HepG2 (cell line): ENCODE measurements around the gene FXYD6. TPM values are rescaled to one million over a fixed set of nuclear protein-coding genes. Genes with fewer than 3 reads are reported as not detected.

ENCODE experiments used
- CEBPG ChIP-seq: IDR thresholded peaks from 2 replicates; pipeline ENCODE4 v1.6.1; 2016
- FOXK1 ChIP-seq: sonication (generic); formaldehyde crosslinking; IDR thresholded peaks from 2 replicates; pipeline ENCODE4 v1.4.0; 2020; ENCODE audit warnings: low read depth, missing genetic modification reagents, borderline replicate concordance
- FOXM1 ChIP-seq: sonication (generic); formaldehyde crosslinking; IDR thresholded peaks from 2 replicates; pipeline ENCODE4 v1.5.0; 2020; ENCODE audit warnings: missing genetic modification reagents
- KDM1A ChIP-seq: IDR thresholded peaks from 2 replicates; pipeline ENCODE4 v1.6.1; 2016; ENCODE audit warnings: missing compliant biosample characterization
- KLF13 ChIP-seq: sonication (generic); formaldehyde crosslinking; IDR thresholded peaks from 2 replicates; pipeline ENCODE4 v1.4.0; 2020; ENCODE audit warnings: mild to moderate bottlenecking, missing genetic modification reagents
- MXI1 ChIP-seq: IDR thresholded peaks from 3 replicates; pipeline ENCODE4 v1.6.1; 2012; ENCODE audit warnings: low read depth, low read length, inconsistent platforms, borderline replicate concordance
- PTBP1 ChIP-seq: fragments of 200-400 bp; formaldehyde crosslinking; IDR thresholded peaks from 2 replicates; pipeline ENCODE4 v1.6.1; 2018; ENCODE audit warnings: low read length, low read depth; ENCODE audit not compliant: poor library complexity, severe bottlenecking
- RARG ChIP-seq: sonication (generic); formaldehyde crosslinking; IDR thresholded peaks from 2 replicates; pipeline ENCODE4 v1.4.0; 2020; ENCODE audit warnings: low read depth, mild to moderate bottlenecking, missing genetic modification reagents
- RBM22 ChIP-seq: fragments of 200-400 bp; formaldehyde crosslinking; optimal IDR thresholded peaks from 2 replicates; pipeline ENCODE3; 2017; ENCODE audit warnings: mild to moderate bottlenecking, low read length, moderate library complexity
- RBM39 ChIP-seq: fragments of 200-400 bp; formaldehyde crosslinking; IDR thresholded peaks from one replicate; pipeline ENCODE4 v1.6.1; 2018; ENCODE audit warnings: antibody characterized with exemption, mild to moderate bottlenecking, low read depth, low read length; ENCODE audit not compliant: poor library complexity, severe bottlenecking
- ZBTB8A ChIP-seq: sonication (generic); formaldehyde crosslinking; IDR thresholded peaks from 2 replicates; pipeline ENCODE4 v1.4.0; 2020; ENCODE audit warnings: mild to moderate bottlenecking, low read depth, missing genetic modification reagents, borderline replicate concordance
- ZFY ChIP-seq: sonication (generic); formaldehyde crosslinking; IDR thresholded peaks from 2 replicates; pipeline ENCODE4 v1.4.0; 2020; ENCODE audit warnings: missing genetic modification reagents
- ZMYM2 ChIP-seq: sonication (generic); formaldehyde crosslinking; IDR thresholded peaks from 2 replicates; pipeline ENCODE4 v1.8.0; 2022; ENCODE audit warnings: mild to moderate bottlenecking, missing genetic modification reagents
- ZNF12 ChIP-seq: sonication (generic); formaldehyde crosslinking; IDR thresholded peaks from 2 replicates; pipeline ENCODE4 v1.5.0; 2020; ENCODE audit warnings: missing genetic modification reagents
- ZNF616 ChIP-seq: sonication (generic); formaldehyde crosslinking; IDR thresholded peaks from 2 replicates; pipeline ENCODE4 v1.5.0; 2020; ENCODE audit warnings: low read depth, mild to moderate bottlenecking, missing genetic modification reagents
- ZNF709 ChIP-seq: sonication (generic); formaldehyde crosslinking; IDR thresholded peaks from 2 replicates; pipeline ENCODE4 v1.5.0; 2020; ENCODE audit warnings: mild to moderate bottlenecking, missing genetic modification reagents
- polyA plus RNA-seq, 8 experiments: library from polyadenylated mRNA; depleted of rRNA in 3 of 8; stranded (reverse) in 7 of 8; unstranded in 1 of 8; fragments of >200 nt; fragmentation: Illumina TruSeq in 4 of 8; extraction: Trizol in 4 of 8; gene quantifications; 2 replicates each; pipeline versions ENCODE4 v1.2.1 to v1.2.3, GENCODE V29; 2011 to 2016; ENCODE audit warnings: low read depth in 4 of 8, missing spikeins in 1 of 8, mixed read lengths in 1 of 8; ENCODE audit not compliant: insufficient read depth in 1 of 8
- total RNA-seq, 5 experiments: library from RNA; depleted of rRNA; stranded (reverse); fragments of >200 nt; fragmentation: Illumina TruSeq; extraction: Trizol; gene quantifications; 2 replicates each; pipeline ENCODE4 v1.2.3, GENCODE V29; 2016; ENCODE audit warnings: low read depth in 1 of 5
- TF ChIP-seq, protein P1 (sequence below): sonication (generic); formaldehyde crosslinking; IDR thresholded peaks from 2 replicates; pipeline ENCODE4 v1.5.0; 2020; ENCODE audit warnings: mild to moderate bottlenecking, missing genetic modification reagents, borderline replicate concordance
- TF ChIP-seq, protein P2 (sequence below): sonication (generic); formaldehyde crosslinking; IDR thresholded peaks from 2 replicates; pipeline ENCODE4 v1.8.0; 2022; ENCODE audit warnings: mild to moderate bottlenecking, missing genetic modification reagents, borderline replicate concordance
- TF ChIP-seq, protein P3 (sequence below): sonication (generic); formaldehyde crosslinking; IDR thresholded peaks from 2 replicates; pipeline ENCODE4 v1.5.0; 2020; ENCODE audit warnings: mild to moderate bottlenecking, missing genetic modification reagents, moderate library complexity
- TF ChIP-seq, protein P4 (sequence below): sonication (generic); formaldehyde crosslinking; IDR thresholded peaks from 2 replicates; pipeline ENCODE4 v1.8.0; 2022; ENCODE audit warnings: missing genetic modification reagents, mild to moderate bottlenecking, moderate library complexity, borderline replicate concordance

Gene FXYD6
- total and polyA plus RNA-seq, 2 of the 13 experiments (the other 11 are each of a cell fraction or from before 2014, with no cell fraction given) = not detected

DNA sequence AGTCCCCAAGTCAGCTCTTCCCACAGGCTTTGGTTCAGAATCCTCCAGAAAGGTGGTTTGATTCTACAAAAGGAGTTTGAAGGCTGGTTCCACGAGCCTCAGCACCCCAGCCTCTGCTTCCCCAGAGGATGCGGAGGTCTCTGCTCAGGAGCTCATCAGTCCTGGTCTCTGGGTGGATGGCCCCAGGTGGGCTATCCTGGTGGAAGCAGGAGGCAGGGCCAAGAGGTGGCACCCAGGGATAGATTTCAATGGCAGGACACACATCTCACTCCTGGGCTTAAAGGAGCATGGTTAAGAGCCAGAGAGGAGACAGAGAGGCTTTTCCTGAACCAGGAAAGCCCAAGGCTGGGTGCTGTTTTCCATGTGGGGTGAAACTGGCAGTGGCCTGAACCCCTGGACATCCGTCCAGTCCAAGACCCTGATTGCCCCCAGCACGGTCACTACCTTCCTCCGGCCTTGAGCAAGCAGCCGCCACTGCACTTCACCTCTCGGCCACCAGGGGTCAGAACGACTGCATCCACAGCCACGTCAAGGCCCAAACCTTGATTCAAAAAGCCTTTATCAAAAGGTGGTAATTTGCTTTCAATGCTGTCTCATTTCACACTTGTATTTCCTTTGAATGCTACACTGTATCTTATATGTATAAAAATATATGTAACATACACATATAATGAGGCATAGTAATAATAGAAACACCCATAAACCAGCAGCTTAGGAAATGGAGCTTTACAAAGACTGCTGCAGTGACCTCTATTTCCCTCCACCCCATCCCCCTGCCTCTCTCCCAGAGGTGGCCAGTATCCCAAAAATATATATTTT, 32.6 kb downstream of the FXYD6 start (continued):
- TF ChIP-seq, protein P1, sequence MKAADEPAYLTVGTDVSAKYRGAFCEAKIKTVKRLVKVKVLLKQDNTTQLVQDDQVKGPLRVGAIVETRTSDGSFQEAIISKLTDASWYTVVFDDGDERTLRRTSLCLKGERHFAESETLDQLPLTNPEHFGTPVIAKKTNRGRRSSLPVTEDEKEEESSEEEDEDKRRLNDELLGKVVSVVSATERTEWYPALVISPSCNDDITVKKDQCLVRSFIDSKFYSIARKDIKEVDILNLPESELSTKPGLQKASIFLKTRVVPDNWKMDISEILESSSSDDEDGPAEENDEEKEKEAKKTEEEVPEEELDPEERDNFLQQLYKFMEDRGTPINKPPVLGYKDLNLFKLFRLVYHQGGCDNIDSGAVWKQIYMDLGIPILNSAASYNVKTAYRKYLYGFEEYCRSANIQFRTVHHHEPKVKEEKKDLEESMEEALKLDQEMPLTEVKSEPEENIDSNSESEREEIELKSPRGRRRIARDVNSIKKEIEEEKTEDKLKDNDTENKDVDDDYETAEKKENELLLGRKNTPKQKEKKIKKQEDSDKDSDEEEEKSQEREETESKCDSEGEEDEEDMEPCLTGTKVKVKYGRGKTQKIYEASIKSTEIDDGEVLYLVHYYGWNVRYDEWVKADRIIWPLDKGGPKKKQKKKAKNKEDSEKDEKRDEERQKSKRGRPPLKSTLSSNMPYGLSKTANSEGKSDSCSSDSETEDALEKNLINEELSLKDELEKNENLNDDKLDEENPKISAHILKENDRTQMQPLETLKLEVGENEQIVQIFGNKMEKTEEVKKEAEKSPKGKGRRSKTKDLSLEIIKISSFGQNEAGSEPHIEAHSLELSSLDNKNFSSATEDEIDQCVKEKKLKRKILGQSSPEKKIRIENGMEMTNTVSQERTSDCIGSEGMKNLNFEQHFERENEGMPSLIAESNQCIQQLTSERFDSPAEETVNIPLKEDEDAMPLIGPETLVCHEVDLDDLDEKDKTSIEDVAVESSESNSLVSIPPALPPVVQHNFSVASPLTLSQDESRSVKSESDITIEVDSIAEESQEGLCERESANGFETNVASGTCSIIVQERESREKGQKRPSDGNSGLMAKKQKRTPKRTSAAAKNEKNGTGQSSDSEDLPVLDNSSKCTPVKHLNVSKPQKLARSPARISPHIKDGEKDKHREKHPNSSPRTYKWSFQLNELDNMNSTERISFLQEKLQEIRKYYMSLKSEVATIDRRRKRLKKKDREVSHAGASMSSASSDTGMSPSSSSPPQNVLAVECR = no peak
- TF ChIP-seq, protein P2, sequence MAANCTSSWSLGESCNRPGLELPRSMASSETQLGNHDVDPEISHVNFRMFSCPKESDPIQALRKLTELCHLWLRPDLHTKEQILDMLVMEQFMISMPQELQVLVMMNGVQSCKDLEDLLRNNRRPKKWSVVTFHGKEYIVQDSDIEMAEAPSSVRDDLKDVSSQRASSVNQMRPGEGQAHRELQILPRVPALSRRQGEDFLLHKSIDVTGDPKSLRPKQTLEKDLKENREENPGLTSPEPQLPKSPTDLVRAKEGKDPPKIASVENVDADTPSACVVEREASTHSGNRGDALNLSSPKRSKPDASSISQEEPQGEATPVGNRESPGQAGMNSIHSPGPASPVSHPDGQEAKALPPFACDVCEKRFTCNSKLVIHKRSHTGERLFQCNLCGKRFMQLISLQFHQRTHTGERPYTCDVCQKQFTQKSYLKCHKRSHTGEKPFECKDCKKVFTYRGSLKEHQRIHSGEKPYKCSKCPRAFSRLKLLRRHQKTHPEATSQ (CRISPR knock-in tag) = no peak
- TF ChIP-seq ZNF709 (CRISPR knock-in tag) (no peak), RBM22 (no peak), RARG (CRISPR knock-in tag) (no peak), CEBPG (CRISPR knock-in tag) (no peak), MXI1 (no peak), ZBTB8A (CRISPR knock-in tag) (no peak), ZNF12 (CRISPR knock-in tag) (no peak), FOXK1 (no peak), ZNF616 (no peak), ZFY (CRISPR knock-in tag) (0 out of 2 replicates have a peak, but pooled peaks have one; percentile 14), ZMYM2 (CRISPR knock-in tag) (no peak), RBM39 (no peak), PTBP1 (no peak), KDM1A (no peak), KLF13 (CRISPR knock-in tag) (no peak), FOXM1 (CRISPR knock-in tag) (no peak)
- TF ChIP-seq, protein P3, sequence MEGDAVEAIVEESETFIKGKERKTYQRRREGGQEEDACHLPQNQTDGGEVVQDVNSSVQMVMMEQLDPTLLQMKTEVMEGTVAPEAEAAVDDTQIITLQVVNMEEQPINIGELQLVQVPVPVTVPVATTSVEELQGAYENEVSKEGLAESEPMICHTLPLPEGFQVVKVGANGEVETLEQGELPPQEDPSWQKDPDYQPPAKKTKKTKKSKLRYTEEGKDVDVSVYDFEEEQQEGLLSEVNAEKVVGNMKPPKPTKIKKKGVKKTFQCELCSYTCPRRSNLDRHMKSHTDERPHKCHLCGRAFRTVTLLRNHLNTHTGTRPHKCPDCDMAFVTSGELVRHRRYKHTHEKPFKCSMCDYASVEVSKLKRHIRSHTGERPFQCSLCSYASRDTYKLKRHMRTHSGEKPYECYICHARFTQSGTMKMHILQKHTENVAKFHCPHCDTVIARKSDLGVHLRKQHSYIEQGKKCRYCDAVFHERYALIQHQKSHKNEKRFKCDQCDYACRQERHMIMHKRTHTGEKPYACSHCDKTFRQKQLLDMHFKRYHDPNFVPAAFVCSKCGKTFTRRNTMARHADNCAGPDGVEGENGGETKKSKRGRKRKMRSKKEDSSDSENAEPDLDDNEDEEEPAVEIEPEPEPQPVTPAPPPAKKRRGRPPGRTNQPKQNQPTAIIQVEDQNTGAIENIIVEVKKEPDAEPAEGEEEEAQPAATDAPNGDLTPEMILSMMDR = peak; percentile 91
- TF ChIP-seq, protein P4, sequence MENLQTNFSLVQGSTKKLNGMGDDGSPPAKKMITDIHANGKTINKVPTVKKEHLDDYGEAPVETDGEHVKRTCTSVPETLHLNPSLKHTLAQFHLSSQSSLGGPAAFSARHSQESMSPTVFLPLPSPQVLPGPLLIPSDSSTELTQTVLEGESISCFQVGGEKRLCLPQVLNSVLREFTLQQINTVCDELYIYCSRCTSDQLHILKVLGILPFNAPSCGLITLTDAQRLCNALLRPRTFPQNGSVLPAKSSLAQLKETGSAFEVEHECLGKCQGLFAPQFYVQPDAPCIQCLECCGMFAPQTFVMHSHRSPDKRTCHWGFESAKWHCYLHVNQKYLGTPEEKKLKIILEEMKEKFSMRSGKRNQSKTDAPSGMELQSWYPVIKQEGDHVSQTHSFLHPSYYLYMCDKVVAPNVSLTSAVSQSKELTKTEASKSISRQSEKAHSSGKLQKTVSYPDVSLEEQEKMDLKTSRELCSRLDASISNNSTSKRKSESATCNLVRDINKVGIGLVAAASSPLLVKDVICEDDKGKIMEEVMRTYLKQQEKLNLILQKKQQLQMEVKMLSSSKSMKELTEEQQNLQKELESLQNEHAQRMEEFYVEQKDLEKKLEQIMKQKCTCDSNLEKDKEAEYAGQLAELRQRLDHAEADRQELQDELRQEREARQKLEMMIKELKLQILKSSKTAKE (CRISPR knock-in tag) = no peak
